ENCODE results near the gene TUBB.
A peak's percentile ranks its signal among the peaks of the same experiment; 100 is the strongest.

The TUBB gene

GRCh38 chr6:30684386-30685156 lies 35.6 kb upstream of the TUBB start:
- peak; percentile 54 for DNase-seq (ENCODE audit: low spot score)
- Mint-ChIP-seq H3K9me3 (no peaks in the 10 kb centered on the region), H3K27me3 (ENCODE audit: low read depth) (no peaks in the 10 kb centered on the region), H3K4me1 (ENCODE audit: low read depth) (peaks cover 38% of the 10 kb centered on the region), H3K27ac (peak overlapping the region; percentile 93), H3K36me3 (ENCODE audit: low read depth) (peaks cover 70% of the 10 kb centered on the region), H3K4me3 (peak overlapping the region; percentile 96)

GRCh38 chr6:30685157-30686008 lies 34.8 kb upstream of the TUBB start:
- no peaks in the 10 kb centered on the region for H3K9me3 Mint-ChIP-seq
- DNase-seq (ENCODE audit: low spot score), result no peak
- peaks cover 37% of the 10 kb centered on the region for H3K4me1 Mint-ChIP-seq (ENCODE audit: low read depth)
- H3K27me3 Mint-ChIP-seq (ENCODE audit: low read depth), result no peaks in the 10 kb centered on the region
- H3K36me3 Mint-ChIP-seq (ENCODE audit: low read depth), result peaks cover 62% of the 10 kb centered on the region
- H3K4me3 Mint-ChIP-seq, result peak overlapping the region; percentile 96
- H3K27ac Mint-ChIP-seq, result peak overlapping the region; percentile 93

GRCh38 chr6:30686009-30686907 lies 33.9 kb upstream of the TUBB start, which contains the start of gene PPP1R18:
Gene PPP1R18 (minus strand): TSS chr6:30686645. CDS start chr6:30686018, 627 bp downstream.
- DNase-seq (ENCODE audit: low spot score), result peak; percentile 82
- H3K4me1 Mint-ChIP-seq (ENCODE audit: low read depth), result peaks cover 40% of the 10 kb centered on the region
- peak within 1 kb of the TSS; percentile 96 for H3K4me3 Mint-ChIP-seq
- H3K27ac Mint-ChIP-seq, result peak within 1 kb of the TSS; percentile 93
- H3K36me3 Mint-ChIP-seq (ENCODE audit: low read depth), result peaks cover 55% of the 10 kb centered on the region
- H3K27me3 Mint-ChIP-seq (ENCODE audit: low read depth), result no peaks in the 10 kb centered on the region
- H3K9me3 Mint-ChIP-seq, result no peaks in the 10 kb centered on the region

GRCh38 chr6:30686908-30687658 lies 33.1 kb upstream of the TUBB start:
- Mint-ChIP-seq H3K27ac (peak overlapping the region; percentile 93), H3K36me3 (ENCODE audit: low read depth) (peaks cover 47% of the 10 kb centered on the region), H3K9me3 (no peaks in the 10 kb centered on the region), H3K4me3 (peak overlapping the region; percentile 96), H3K4me1 (ENCODE audit: low read depth) (peaks cover 40% of the 10 kb centered on the region), H3K27me3 (ENCODE audit: low read depth) (no peaks in the 10 kb centered on the region)
- DNase-seq (ENCODE audit: low spot score), result peak; percentile 85

GRCh38 chr6:30687659-30688431 lies 32.3 kb upstream of the TUBB start:
- no peak for DNase-seq (ENCODE audit: low spot score)
- H3K4me3 Mint-ChIP-seq, result peak overlapping the region; percentile 96
- H3K36me3 Mint-ChIP-seq (ENCODE audit: low read depth), result peaks cover 40% of the 10 kb centered on the region
- no peaks in the 10 kb centered on the region for H3K27me3 Mint-ChIP-seq (ENCODE audit: low read depth)
- no peaks in the 10 kb centered on the region for H3K9me3 Mint-ChIP-seq
- H3K4me1 Mint-ChIP-seq (ENCODE audit: low read depth), result peaks cover 40% of the 10 kb centered on the region
- H3K27ac Mint-ChIP-seq, result peak overlapping the region; percentile 93

GRCh38 chr6:30688569-30688968 lies 31.6 kb upstream of the TUBB start:
- no peak for DNase-seq (ENCODE audit: low spot score)
- Mint-ChIP-seq H3K4me3 (peak overlapping the region; percentile 96), H3K4me1 (ENCODE audit: low read depth) (peaks cover 40% of the 10 kb centered on the region), H3K36me3 (ENCODE audit: low read depth) (peaks cover 33% of the 10 kb centered on the region), H3K27me3 (ENCODE audit: low read depth) (no peaks in the 10 kb centered on the region), H3K27ac (peak overlapping the region; percentile 93), H3K9me3 (no peaks in the 10 kb centered on the region)

GRCh38 chr6:30689022-30689865 lies 30.9 kb upstream of the TUBB start:
- Mint-ChIP-seq H3K4me3 (peak overlapping the region; percentile 96), H3K27me3 (ENCODE audit: low read depth) (no peaks in the 10 kb centered on the region), H3K36me3 (ENCODE audit: low read depth) (peaks cover 26% of the 10 kb centered on the region), H3K9me3 (no peaks in the 10 kb centered on the region), H3K4me1 (ENCODE audit: low read depth) (peaks cover 40% of the 10 kb centered on the region), H3K27ac (peak overlapping the region; percentile 93)
- no peak for DNase-seq (ENCODE audit: low spot score)

- Mint-ChIP-seq H3K4me1 (ENCODE audit: low read depth) (peaks cover 40% of the 10 kb centered on the region), H3K27me3 (ENCODE audit: low read depth) (no peaks in the 10 kb centered on the region), H3K36me3 (ENCODE audit: low read depth) (peaks cover 21% of the 10 kb centered on the region), H3K27ac (peak overlapping the region; percentile 80), H3K9me3 (no peaks in the 10 kb centered on the region), H3K4me3 (peak overlapping the region; percentile 96)
- DNase-seq (ENCODE audit: low spot score), result no peak
Measured at GRCh38 chr6:30689985-30690384, 30.2 kb upstream of the TUBB start.

GRCh38 chr6:30690403-30691207 lies 29.5 kb upstream of the TUBB start, which contains the start of gene NRM:
Gene NRM (minus strand): TSS chr6:30690984. CDS start chr6:30690974, 10 bp downstream.
- no peaks in the 10 kb centered on the region for H3K9me3 Mint-ChIP-seq
- no peaks in the 10 kb centered on the region for H3K27me3 Mint-ChIP-seq (ENCODE audit: low read depth)
- peak within 1 kb of the TSS; percentile 96 for H3K4me3 Mint-ChIP-seq
- peaks cover 40% of the 10 kb centered on the region for H3K4me1 Mint-ChIP-seq (ENCODE audit: low read depth)
- peak within 1 kb of the TSS; percentile 80 for H3K27ac Mint-ChIP-seq
- H3K36me3 Mint-ChIP-seq (ENCODE audit: low read depth), result peaks cover 15% of the 10 kb centered on the region
- peak; percentile 74 for DNase-seq (ENCODE audit: low spot score)

- Mint-ChIP-seq H3K27me3 (ENCODE audit: low read depth) (no peaks in the 10 kb centered on the region), H3K4me3 (peak overlapping the region; percentile 83), H3K36me3 (ENCODE audit: low read depth) (peaks cover 8% of the 10 kb centered on the region), H3K27ac (peak overlapping the region; percentile 52), H3K9me3 (no peaks in the 10 kb centered on the region), H3K4me1 (ENCODE audit: low read depth) (peaks cover 37% of the 10 kb centered on the region)
- DNase-seq (ENCODE audit: low spot score), result no peak
Measured at GRCh38 chr6:30691208-30691847, 28.8 kb upstream of the TUBB start.

GRCh38 chr6:30696432-30696831 lies 23.7 kb upstream of the TUBB start:
- H3K27me3 Mint-ChIP-seq (ENCODE audit: low read depth), result no peaks in the 10 kb centered on the region
- no peaks in the 10 kb centered on the region for H3K9me3 Mint-ChIP-seq
- H3K36me3 Mint-ChIP-seq (ENCODE audit: low read depth), result peaks cover 11% of the 10 kb centered on the region
- no peak overlapping the region for H3K27ac Mint-ChIP-seq
- DNase-seq (ENCODE audit: low spot score), result no peak
- H3K4me1 Mint-ChIP-seq (ENCODE audit: low read depth), result peaks cover 3% of the 10 kb centered on the region
- no peak overlapping the region for H3K4me3 Mint-ChIP-seq
